Muscle of leg (tissue), 11 donors: ENCODE data around the gene AP1B1. TPM values are rescaled to one million over a fixed set of nuclear protein-coding genes. Genes with fewer than 3 reads are reported as not detected.

Source experiments
- DNase-seq: peaks from one replicate; pipeline ENCODE4 v3.0.0; 2013
- H3K27ac ChIP-seq: one replicate; pipeline ENCODE4 v1.5.1; 2013; ENCODE audit warnings: mild to moderate bottlenecking, low read length, control low read depth
- H3K27me3 ChIP-seq: one replicate; pipeline ENCODE4 v1.6.1; 2013; ENCODE audit warnings: low read length; ENCODE audit not compliant: control insufficient read depth, insufficient read depth
- H3K36me3 ChIP-seq: one replicate; pipeline ENCODE4 v1.6.1; 2013; ENCODE audit warnings: low read length; ENCODE audit not compliant: control insufficient read depth, insufficient read depth
- H3K4me1 ChIP-seq: one replicate; pipeline ENCODE4 v1.6.1; 2013; ENCODE audit warnings: low read length; ENCODE audit not compliant: control insufficient read depth, insufficient read depth
- H3K4me3 ChIP-seq: one replicate; pipeline ENCODE4 v1.5.1; 2013; ENCODE audit warnings: low read length, control low read depth
- H3K9me3 ChIP-seq: replicated peaks from 2 replicates; pipeline ENCODE4 v1.6.1; 2013; ENCODE audit warnings: low read depth, low read length; ENCODE audit not compliant: control insufficient read depth
- WGBS: methylation state at CpG from one replicate; pipeline ENCODE4 v1.1.5; 2013; ENCODE audit warnings: missing lambda C conversion rate; ENCODE audit not compliant: insufficient coverage; 5-methylcytosine and 5-hydroxymethylcytosine counted together
- polyA plus RNA-seq, 8 donors: library from polyadenylated mRNA; unstranded; fragments of 120-200 nt; gene quantifications; one replicate each; pipeline versions ENCODE4 v1.2.1 to v1.2.3, GENCODE V29; 2013; ENCODE audit warnings: inconsistent platforms in 1 of 8, low replicate concordance in 1 of 8; ENCODE audit not compliant: insufficient read length in 8 of 8, insufficient read depth in 1 of 8
- total RNA-seq: library from RNA; stranded (reverse); fragments of 120-200 nt; gene quantifications from one replicate; pipeline ENCODE4 v1.2.4, GENCODE V29; 2013

The AP1B1 gene
- total and polyA plus RNA-seq, 9 donors: 19.9 to 33.6 (median 28.0) TPM

GRCh38 chr22:29336751-29337490, 51.4 kb downstream of the AP1B1 start:
- peaks cover 24% of the 10 kb centered on the region for H3K4me1 ChIP-seq
- 71% methylated on average over 14 of the region's 14 CpGs for WGBS
- H3K9me3 ChIP-seq: no peaks in the 10 kb centered on the region
- no peaks in the 10 kb centered on the region for H3K27me3 ChIP-seq
- H3K27ac ChIP-seq: no peak overlapping the region
- H3K36me3 ChIP-seq: peaks cover 90% of the 10 kb centered on the region
- DNase-seq: no peak
- H3K4me3 ChIP-seq: no peak overlapping the region

GRCh38 chr22:29335656-29336055, 52.7 kb downstream of the AP1B1 start:
- DNase-seq: no peak

GRCh38 chr22:29334696-29335344, 53.5 kb downstream of the AP1B1 start:
- DNase-seq: no peak
- no peak overlapping the region for H3K4me3 ChIP-seq
- 74% methylated on average over 8 of the region's 12 CpGs for WGBS
- no peaks in the 10 kb centered on the region for H3K27me3 ChIP-seq
- H3K4me1 ChIP-seq: peaks cover 40% of the 10 kb centered on the region
- H3K36me3 ChIP-seq: peaks cover 85% of the 10 kb centered on the region
- H3K27ac ChIP-seq: no peak overlapping the region
- no peaks in the 10 kb centered on the region for H3K9me3 ChIP-seq

More at GRCh38 chr22:29335656-29336055, 52.7 kb downstream of the AP1B1 start:
- Histone ChIP-seq H3K4me1 (peaks cover 33% of the 10 kb centered on the region), H3K4me3 (no peak overlapping the region), H3K9me3 (no peaks in the 10 kb centered on the region), H3K27me3 (no peaks in the 10 kb centered on the region), H3K36me3 (peaks cover 88% of the 10 kb centered on the region), H3K27ac (no peak overlapping the region)
- 80% methylated on average over 11 of the region's 11 CpGs for WGBS

- WGBS: 92% methylated on average over 4 of the region's 7 CpGs
- H3K9me3 ChIP-seq: no peaks in the 10 kb centered on the region
- no peak for DNase-seq
- H3K4me1 ChIP-seq: peaks cover 40% of the 10 kb centered on the region
- peaks cover 83% of the 10 kb centered on the region for H3K36me3 ChIP-seq
- H3K27me3 ChIP-seq: no peaks in the 10 kb centered on the region
- H3K27ac ChIP-seq: no peak overlapping the region
- no peak overlapping the region for H3K4me3 ChIP-seq
Observed at GRCh38 chr22:29334148-29334547, 54.2 kb downstream of the AP1B1 start.

- DNase-seq: no peak
- Histone ChIP-seq H3K9me3 (no peaks in the 10 kb centered on the region), H3K4me1 (peaks cover 51% of the 10 kb centered on the region), H3K36me3 (peaks cover 79% of the 10 kb centered on the region), H3K4me3 (no peak overlapping the region), H3K27ac (no peak overlapping the region), H3K27me3 (no peaks in the 10 kb centered on the region)
- WGBS: 89% methylated on average over 4 of the region's 8 CpGs
Observed at GRCh38 chr22:29332886-29333496, 55.4 kb downstream of the AP1B1 start.

- DNase-seq: no peak
- H3K9me3 ChIP-seq: no peaks in the 10 kb centered on the region
- H3K36me3 ChIP-seq: peaks cover 79% of the 10 kb centered on the region
- 59% methylated on average over 11 of the region's 14 CpGs for WGBS
- no peak overlapping the region for H3K27ac ChIP-seq
- no peak overlapping the region for H3K4me3 ChIP-seq
- H3K4me1 ChIP-seq: peaks cover 50% of the 10 kb centered on the region
- H3K27me3 ChIP-seq: no peaks in the 10 kb centered on the region
Observed at GRCh38 chr22:29331658-29332300, 56.6 kb downstream of the AP1B1 start.

GRCh38 chr22:29331213-29331612, 57.2 kb downstream of the AP1B1 start:
- H3K4me3 ChIP-seq: no peak overlapping the region
- no peak overlapping the region for H3K27ac ChIP-seq
- WGBS: 86% methylated on average over 6 of the region's 8 CpGs
- no peak for DNase-seq
- H3K4me1 ChIP-seq: peaks cover 54% of the 10 kb centered on the region
- H3K9me3 ChIP-seq: no peaks in the 10 kb centered on the region
- H3K36me3 ChIP-seq: peaks cover 81% of the 10 kb centered on the region
- no peaks in the 10 kb centered on the region for H3K27me3 ChIP-seq

- Histone ChIP-seq H3K4me1 (peaks cover 58% of the 10 kb centered on the region), H3K27me3 (no peaks in the 10 kb centered on the region), H3K4me3 (no peak overlapping the region), H3K27ac (no peak overlapping the region), H3K9me3 (no peaks in the 10 kb centered on the region), H3K36me3 (peaks cover 77% of the 10 kb centered on the region)
- peak; percentile 60 for DNase-seq
- 11% methylated on average over 4 of the region's 9 CpGs for whole genome bisulfite sequencing
Observed at GRCh38 chr22:29330753-29331152, 57.6 kb downstream of the AP1B1 start.

- no peaks in the 10 kb centered on the region for H3K27me3 ChIP-seq
- H3K27ac ChIP-seq: no peak overlapping the region
- no peak for DNase-seq
- no peak overlapping the region for H3K4me3 ChIP-seq
- peaks cover 58% of the 10 kb centered on the region for H3K4me1 ChIP-seq
- H3K9me3 ChIP-seq: no peaks in the 10 kb centered on the region
- 61% methylated on average over 19 of the region's 19 CpGs for WGBS
- H3K36me3 ChIP-seq: peaks cover 74% of the 10 kb centered on the region
Observed at GRCh38 chr22:29330291-29330690, 58.1 kb downstream of the AP1B1 start.

- Histone ChIP-seq H3K9me3 (no peaks in the 10 kb centered on the region), H3K4me3 (no peak overlapping the region), H3K36me3 (peaks cover 68% of the 10 kb centered on the region), H3K27ac (peak overlapping the region; percentile 81), H3K27me3 (no peaks in the 10 kb centered on the region), H3K4me1 (peaks cover 58% of the 10 kb centered on the region)
- 87% methylated on average over 11 of the region's 11 CpGs for WGBS
- no peak for DNase-seq
Observed at GRCh38 chr22:29329581-29329980, 58.8 kb downstream of the AP1B1 start.
